ENCODE measurements around the gene PSME3IP1.

The PSME3IP1 gene

GRCh38 chr16:57150682-57151330 lies 35.0 kb downstream of the PSME3IP1 start:
- TF ChIP-seq CTCF (IDR thresholded peaks at IDR 0.05; ENCODE audit: low read depth, low read length, missing control alignments): no peak
- no peak overlapping the region for H3K4me3 ChIP-seq (ENCODE audit: low read depth, low read length)
- no peak for DNase-seq (ENCODE audit: low read depth)

DNA sequence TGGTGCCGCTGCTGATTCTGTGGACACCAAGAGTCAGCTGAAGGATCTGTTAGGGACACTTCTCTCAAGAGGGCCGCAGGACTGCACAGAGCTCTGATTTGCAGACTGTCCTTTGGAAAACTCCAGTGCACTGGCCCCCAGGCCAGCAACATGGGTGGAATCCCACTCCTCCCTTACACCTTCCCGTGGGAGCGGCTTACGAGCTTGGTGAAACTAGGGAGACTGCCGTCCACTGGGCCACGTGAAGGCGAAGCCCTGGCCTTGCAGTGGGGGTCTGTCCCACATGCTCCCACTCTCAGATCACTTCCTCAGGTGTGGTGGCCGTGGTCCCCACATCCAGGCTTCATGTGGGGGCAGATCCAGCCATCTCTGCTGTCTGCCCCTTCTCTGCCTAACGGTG lies 36.4 kb downstream of the PSME3IP1 start:
- DNase-seq (ENCODE audit: low read depth): no peak
- H3K4me3 ChIP-seq (ENCODE audit: low read depth, low read length): no peak overlapping the region
- no peak for TF ChIP-seq CTCF (IDR thresholded peaks at IDR 0.05; ENCODE audit: low read depth, low read length, missing control alignments)

- no peak for TF ChIP-seq CTCF (IDR thresholded peaks at IDR 0.05; ENCODE audit: low read depth, low read length, missing control alignments)
- no peak overlapping the region for H3K4me3 ChIP-seq (ENCODE audit: low read depth, low read length)
- no peak for DNase-seq (ENCODE audit: low read depth)
Observed at GRCh38 chr16:57148481-57148880, 37.4 kb downstream of the PSME3IP1 start.

- TF ChIP-seq CTCF (IDR thresholded peaks at IDR 0.05; ENCODE audit: low read depth, low read length, missing control alignments): no peak
- no peak for DNase-seq (ENCODE audit: low read depth)
- no peak overlapping the region for H3K4me3 ChIP-seq (ENCODE audit: low read depth, low read length)
Observed at GRCh38 chr16:57147381-57148221, 38.2 kb downstream of the PSME3IP1 start.

GRCh38 chr16:57146735-57147134 lies 39.1 kb downstream of the PSME3IP1 start:
- peak; percentile 37 for TF ChIP-seq CTCF (IDR thresholded peaks at IDR 0.05; ENCODE audit: low read depth, low read length, missing control alignments)
- no peak overlapping the region for H3K4me3 ChIP-seq (ENCODE audit: low read depth, low read length)
- no peak for DNase-seq (ENCODE audit: low read depth)

DNA sequence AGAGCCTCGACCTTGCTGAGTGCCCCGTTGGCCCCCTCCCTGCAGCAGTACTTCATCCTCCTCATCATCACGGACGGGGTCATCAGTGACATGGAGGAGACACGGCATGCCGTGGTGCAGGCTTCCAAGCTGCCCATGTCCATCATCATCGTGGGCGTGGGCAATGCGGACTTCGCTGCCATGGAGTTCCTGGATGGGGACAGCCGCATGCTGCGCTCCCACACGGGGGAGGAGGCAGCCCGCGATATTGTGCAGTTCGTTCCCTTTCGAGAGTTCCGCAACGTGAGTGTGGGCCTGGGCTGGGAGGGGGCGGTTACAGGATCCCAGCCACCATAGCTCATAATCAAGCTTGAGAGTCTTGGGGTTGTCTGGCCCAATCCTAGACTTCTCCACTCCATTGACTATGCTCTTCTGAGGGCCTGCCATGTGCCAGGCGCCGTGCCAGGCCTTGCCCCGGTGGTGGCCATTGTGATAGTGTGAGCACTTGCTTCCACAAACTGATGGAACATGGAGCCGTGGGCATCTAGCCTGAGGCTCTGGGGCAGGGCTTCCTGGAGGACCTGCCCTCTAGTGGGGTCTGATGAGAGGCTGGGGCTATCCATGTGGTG lies 39.7 kb downstream of the PSME3IP1 start:
- no peak overlapping the region for H3K4me3 ChIP-seq (ENCODE audit: low read depth, low read length)
- no peak for TF ChIP-seq CTCF (IDR thresholded peaks at IDR 0.05; ENCODE audit: low read depth, low read length, missing control alignments)
- no peak for DNase-seq (ENCODE audit: low read depth)
